ENCODE results near the gene PLCG2. TPM values are rescaled to one million over a fixed set of nuclear protein-coding genes. Genes with fewer than 3 reads are reported as not detected.

Gene PLCG2
- total RNA-seq, 1 experiment from 2014 or later = 6.0 TPM

- WGBS (ENCODE audit: extremely low coverage, insufficient read length, low lambda C conversion rate) = no CpG with 5 or more reads among the region's 10 CpGs
- Histone ChIP-seq H4K5ac (ENCODE audit: insufficient read length, low read depth, low read length) (no peak overlapping the region), H3K27ac (ENCODE audit: insufficient read length, low read depth, low read length) (no peak overlapping the region), H3K4me1 (ENCODE audit: insufficient read depth, low read length) (peaks cover 3% of the 10 kb centered on the region; the same call in 1 of the 2 replicates), H3K9ac (ENCODE audit: extremely low read depth, insufficient read length, low read length) (no peak overlapping the region), H4K20me1 (ENCODE audit: control insufficient read depth, insufficient read depth, insufficient read length) (no peaks in the 10 kb centered on the region), H2BK20ac (ENCODE audit: low read depth, low read length, poor library complexity, severe bottlenecking) (no peak overlapping the region), H3K18ac (ENCODE audit: insufficient read length, low read depth, low read length) (no peak overlapping the region), H3K27me3 (ENCODE audit: insufficient read depth, low read length) (no peaks in the 10 kb centered on the region), H3K79me1 (ENCODE audit: insufficient read depth, low read depth, low read length, poor library complexity, severe bottlenecking) (no peaks in the 10 kb centered on the region), H3T11ph (ENCODE audit: low read length) (no peak overlapping the region), H2BK12ac (ENCODE audit: insufficient read length, low read depth, low read length) (no peak overlapping the region), H3K14ac (ENCODE audit: insufficient read depth, low read length) (no peak overlapping the region), H2AK5ac (ENCODE audit: insufficient read length, low read length) (no peak overlapping the region), H2BK15ac (ENCODE audit: low read depth, low read length) (no peak overlapping the region), H3K9me3 (ENCODE audit: control insufficient read depth, low read depth, low read length) (no peaks in the 10 kb centered on the region), H3K79me2 (ENCODE audit: insufficient read depth, low read length) (no peaks in the 10 kb centered on the region), H3K4ac (ENCODE audit: low read depth, low read length) (no peak overlapping the region), H2AFZ (ENCODE audit: low read length) (no peak overlapping the region), H3K23ac (ENCODE audit: insufficient read length, low read depth, low read length) (no peak overlapping the region), H4K91ac (ENCODE audit: insufficient read length, low read depth, low read length) (no peak overlapping the region), H3K4me2 (ENCODE audit: insufficient read depth, insufficient read length, low read length) (no peak overlapping the region), H4K8ac (replicated peaks; ENCODE audit: insufficient read length, low read depth, low read length) (no peak overlapping the region), H3K56ac (ENCODE audit: insufficient read length, low read depth, low read length) (no peak overlapping the region), H3K23me2 (ENCODE audit: insufficient read length, low read depth, low read length, poor library complexity, severe bottlenecking) (no peaks in the 10 kb centered on the region), H2BK120ac (ENCODE audit: low read depth, low read length, poor library complexity, severe bottlenecking) (no peak overlapping the region), H2BK5ac (ENCODE audit: insufficient read length, low read length) (no peak overlapping the region)
- DNase-seq = no peak
- H3K36me3 Mint-ChIP-seq (ENCODE audit: insufficient read depth in 1 of 3, low read depth in 3 of 3) = no peaks in the 10 kb centered on the region
- peaks cover 20% of the 10 kb centered on the region in 2 experiments for H3K4me1 Mint-ChIP-seq
- no peak overlapping the region for H3K4me3 Mint-ChIP-seq
- H3K27me3 Mint-ChIP-seq (ENCODE audit: low read depth) = no peaks in the 10 kb centered on the region
- H3K9me3 Mint-ChIP-seq = no peaks in the 10 kb centered on the region; a peak in 1 of 5 replicates
- TF ChIP-seq CTCF (conservative IDR thresholded peaks at IDR 0.05) = no peak
- no peak overlapping the region for H3K27ac Mint-ChIP-seq
Measured at GRCh38 chr16:81833751-81834150, 54.7 kb downstream of the PLCG2 start.
